ENCODE results near the gene PNPLA6. TPM values are rescaled to one million over a fixed set of nuclear protein-coding genes. Genes with fewer than 3 reads are reported as not detected.

Gene PNPLA6
- total RNA-seq, 1 donor from 2014 or later = 116 TPM

DNA sequence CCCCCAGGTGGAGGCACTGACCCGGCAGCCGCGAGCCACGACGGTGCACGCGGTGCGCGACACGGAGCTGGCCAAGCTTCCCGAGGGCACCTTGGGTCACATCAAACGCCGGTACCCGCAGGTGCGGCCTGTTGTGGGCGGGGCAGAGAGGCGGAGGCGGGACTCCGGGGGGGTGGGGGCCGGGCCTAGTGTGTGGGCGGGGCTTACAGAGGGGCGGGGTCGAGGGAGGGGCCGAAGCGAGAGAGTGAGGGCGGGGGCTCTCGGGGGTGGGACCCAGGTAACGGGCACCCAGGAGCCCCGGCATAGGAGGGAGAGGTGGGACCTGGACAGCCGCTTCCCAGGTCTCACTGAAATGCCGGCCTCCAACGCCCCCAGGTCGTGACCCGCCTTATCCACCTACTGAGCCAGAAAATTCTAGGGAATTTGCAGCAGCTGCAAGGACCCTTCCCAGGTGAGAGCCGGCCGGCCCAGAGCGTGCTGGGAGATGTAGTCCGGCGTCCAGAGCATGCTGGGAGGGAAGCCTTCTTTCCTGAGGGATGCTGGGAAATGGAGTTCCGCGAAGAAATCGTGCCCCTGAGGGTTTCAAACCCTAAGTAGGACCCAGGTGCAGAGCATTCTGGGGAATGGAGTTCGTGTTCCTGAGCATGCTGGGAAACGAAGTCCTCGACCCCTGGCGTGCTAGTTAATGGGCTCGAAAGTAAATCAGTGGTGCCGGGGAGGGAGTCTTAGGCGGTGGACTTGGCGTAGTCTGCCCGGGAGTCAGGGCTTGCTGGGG, 15.7 kb downstream of the PNPLA6 start:
- H3K4me1 Mint-ChIP-seq = peaks cover 3% of the 10 kb centered on the region
- TF ChIP-seq, protein P1, sequence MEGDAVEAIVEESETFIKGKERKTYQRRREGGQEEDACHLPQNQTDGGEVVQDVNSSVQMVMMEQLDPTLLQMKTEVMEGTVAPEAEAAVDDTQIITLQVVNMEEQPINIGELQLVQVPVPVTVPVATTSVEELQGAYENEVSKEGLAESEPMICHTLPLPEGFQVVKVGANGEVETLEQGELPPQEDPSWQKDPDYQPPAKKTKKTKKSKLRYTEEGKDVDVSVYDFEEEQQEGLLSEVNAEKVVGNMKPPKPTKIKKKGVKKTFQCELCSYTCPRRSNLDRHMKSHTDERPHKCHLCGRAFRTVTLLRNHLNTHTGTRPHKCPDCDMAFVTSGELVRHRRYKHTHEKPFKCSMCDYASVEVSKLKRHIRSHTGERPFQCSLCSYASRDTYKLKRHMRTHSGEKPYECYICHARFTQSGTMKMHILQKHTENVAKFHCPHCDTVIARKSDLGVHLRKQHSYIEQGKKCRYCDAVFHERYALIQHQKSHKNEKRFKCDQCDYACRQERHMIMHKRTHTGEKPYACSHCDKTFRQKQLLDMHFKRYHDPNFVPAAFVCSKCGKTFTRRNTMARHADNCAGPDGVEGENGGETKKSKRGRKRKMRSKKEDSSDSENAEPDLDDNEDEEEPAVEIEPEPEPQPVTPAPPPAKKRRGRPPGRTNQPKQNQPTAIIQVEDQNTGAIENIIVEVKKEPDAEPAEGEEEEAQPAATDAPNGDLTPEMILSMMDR (IDR thresholded peaks at IDR 0.05) = no peak
- H3K9me3 Mint-ChIP-seq = no peaks in the 10 kb centered on the region
- ChIA-PET POLR2A (no interaction called here), CTCF (no interaction called here)
- intact Hi-C loops (cut with micrococcal nuclease) = loop anchor here (1.0 kb wide), 1 partner anchor 16 kb away; the partner anchor contains the start of gene PNPLA6
- peaks cover 40% of the 10 kb centered on the region for H3K36me3 Mint-ChIP-seq (ENCODE audit: low read depth)
- no peaks in the 10 kb centered on the region for H3K27me3 Mint-ChIP-seq
- no peak overlapping the region for H3K27ac Mint-ChIP-seq
- H3K4me3 Mint-ChIP-seq = no peak overlapping the region
- ATAC-seq (ENCODE audit: low read depth) (peak; percentile 81), DNase-seq (peak; percentile 22)

DNA sequence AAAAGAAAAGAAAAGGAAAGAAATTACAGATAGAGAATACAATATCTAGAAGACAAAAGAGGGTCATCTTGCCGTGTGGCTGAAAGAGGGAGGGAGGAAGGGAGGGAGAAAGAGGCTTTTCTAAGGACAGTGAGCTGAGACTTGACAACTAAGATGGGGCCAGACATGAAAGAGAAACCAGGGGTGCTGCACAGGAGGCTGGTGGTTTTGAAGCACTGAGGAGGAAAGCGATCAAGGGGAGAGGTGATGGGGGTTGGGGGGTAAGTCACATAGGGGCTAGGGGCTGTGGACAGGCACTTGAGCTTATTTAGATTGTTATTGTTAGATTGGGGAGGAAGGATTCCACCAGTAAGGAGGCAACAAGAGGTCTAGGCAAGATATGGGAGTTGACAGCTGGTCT, 17.3 kb downstream of the PNPLA6 start:
- H3K4me1 Mint-ChIP-seq = peaks cover 3% of the 10 kb centered on the region
- H3K36me3 Mint-ChIP-seq (ENCODE audit: low read depth) = peaks cover 53% of the 10 kb centered on the region
- POLR2A ChIA-PET = interaction anchor here (0.7 kb wide), 2 partner anchors 53 to 56 kb away, joined by 4 to 6 read pairs; no protein-coding TSS in a partner anchor
- H3K27me3 Mint-ChIP-seq = no peaks in the 10 kb centered on the region
- DNase-seq (no peak), ATAC-seq (ENCODE audit: low read depth) (no peak)
- TF ChIP-seq, protein P1 (IDR thresholded peaks at IDR 0.05) = no peak
- CTCF ChIA-PET = interaction anchor here (1.5 kb wide), 1 partner anchor 16 kb away, joined by 5 read pairs; no protein-coding TSS in a partner anchor
- no peaks in the 10 kb centered on the region for H3K9me3 Mint-ChIP-seq
- intact Hi-C loops (cut with micrococcal nuclease) = no loop called here
- no peak overlapping the region for H3K27ac Mint-ChIP-seq
- no peak overlapping the region for H3K4me3 Mint-ChIP-seq

DNA sequence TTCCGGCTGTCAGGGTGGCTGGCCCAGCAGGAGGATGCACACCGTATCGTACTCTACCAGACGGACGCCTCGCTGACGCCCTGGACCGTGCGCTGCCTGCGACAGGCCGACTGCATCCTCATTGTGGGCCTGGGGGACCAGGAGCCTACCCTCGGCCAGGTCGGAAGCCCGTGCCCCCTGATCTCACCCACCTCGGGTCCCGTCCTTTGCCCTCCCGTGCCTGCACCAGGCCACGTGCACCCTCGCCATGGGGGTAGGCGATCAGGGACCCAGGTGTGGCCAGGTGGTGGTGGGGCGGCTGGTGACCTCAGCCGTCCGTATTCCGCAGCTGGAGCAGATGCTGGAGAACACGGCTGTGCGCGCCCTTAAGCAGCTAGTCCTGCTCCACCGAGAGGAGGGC, 19.0 kb downstream of the PNPLA6 start:
- Mint-ChIP-seq H3K27me3 (no peaks in the 10 kb centered on the region), H3K36me3 (ENCODE audit: low read depth) (peaks cover 68% of the 10 kb centered on the region), H3K4me3 (no peak overlapping the region), H3K9me3 (no peaks in the 10 kb centered on the region), H3K4me1 (peaks cover 3% of the 10 kb centered on the region), H3K27ac (no peak overlapping the region)
- CTCF ChIA-PET = interaction anchor here (0.6 kb wide), 1 partner anchor 18 kb away, joined by 4 read pairs; no protein-coding TSS in a partner anchor
- no peak for ATAC-seq (ENCODE audit: low read depth)
- POLR2A ChIA-PET = no interaction called here
- TF ChIP-seq, protein P1 (IDR thresholded peaks at IDR 0.05) = no peak
- DNase-seq = no peak
- intact Hi-C loops (cut with micrococcal nuclease) = no loop called here

DNA sequence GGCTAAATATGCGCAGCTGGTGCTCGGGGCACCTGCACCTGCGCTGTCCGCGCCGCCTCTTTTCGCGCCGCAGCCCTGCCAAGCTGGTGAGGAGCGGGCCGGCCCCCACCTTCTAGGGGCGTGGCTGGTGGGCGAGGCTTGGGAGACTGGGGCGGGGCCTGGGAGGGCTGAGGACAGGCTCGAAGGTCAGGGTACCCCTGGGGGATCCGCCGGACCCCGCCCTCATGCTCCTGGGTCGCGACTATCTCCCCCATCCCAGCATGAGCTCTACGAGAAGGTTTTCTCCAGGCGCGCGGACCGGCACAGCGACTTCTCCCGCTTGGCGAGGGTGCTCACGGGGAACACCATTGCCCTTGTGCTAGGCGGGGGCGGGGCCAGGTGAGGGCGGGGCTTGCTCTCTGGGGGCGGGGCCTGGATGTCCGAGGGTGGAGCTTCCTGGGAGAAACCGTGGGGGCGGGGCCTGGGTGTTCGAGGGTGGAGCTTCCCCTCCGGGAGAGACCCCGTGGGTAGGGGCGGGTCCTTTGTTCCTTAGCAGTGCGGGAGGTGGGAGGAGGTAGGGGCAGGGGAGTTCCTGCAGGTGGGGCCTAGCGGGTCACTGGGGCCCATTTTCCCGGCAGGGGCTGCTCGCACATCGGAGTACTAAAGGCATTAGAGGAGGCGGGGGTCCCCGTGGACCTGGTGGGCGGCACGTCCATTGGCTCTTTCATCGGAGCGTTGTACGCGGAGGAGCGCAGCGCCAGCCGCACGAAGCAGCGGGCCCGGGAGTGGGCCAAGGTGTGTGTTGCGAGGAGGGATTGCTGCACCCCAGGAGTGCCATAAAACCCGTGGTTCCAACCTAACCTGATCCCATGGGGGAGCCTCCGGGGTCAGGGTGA, 19.7 kb downstream of the PNPLA6 start:
- H3K9me3 Mint-ChIP-seq = no peaks in the 10 kb centered on the region
- TF ChIP-seq, protein P1 (IDR thresholded peaks at IDR 0.05) = no peak
- H3K4me1 Mint-ChIP-seq = peaks cover 3% of the 10 kb centered on the region
- no peaks in the 10 kb centered on the region for H3K27me3 Mint-ChIP-seq
- H3K36me3 Mint-ChIP-seq (ENCODE audit: low read depth) = peaks cover 66% of the 10 kb centered on the region
- ChIA-PET POLR2A (no interaction called here), CTCF (interaction anchor here (0.6 kb wide), 1 partner anchor 17 kb away, joined by 4 read pairs; no protein-coding TSS in a partner anchor)
- intact Hi-C loops (cut with micrococcal nuclease) = no loop called here
- H3K4me3 Mint-ChIP-seq = no peak overlapping the region
- ATAC-seq (ENCODE audit: low read depth) = no peak
- DNase-seq = no peak
- H3K27ac Mint-ChIP-seq = no peak overlapping the region
